MM.1S (cell line): ENCODE measurements around the gene IKZF4.
"Not testable (repeated sequence)": the region's sequence is repeated elsewhere in the genome, so short reads cannot be mapped to it uniquely, and the experiment has no call there.

Source experiments
- DNase-seq: peaks from one replicate; pipeline ENCODE4 v3.0.0-alpha.2; 2015
- H2AFZ ChIP-seq: fragments of 300-600 bp; sonication (generic); 2 replicates; pipeline ENCODE4 v1.6.0; 2016; ENCODE audit warnings: antibody characterized with exemption, low read length
- H3F3A ChIP-seq: fragments of 300-600 bp; sonication (generic); 2 replicates; pipeline ENCODE4 v1.6.1; 2016; ENCODE audit warnings: mild to moderate bottlenecking, antibody characterized with exemption, low read length, moderate library complexity, mixed read lengths; ENCODE audit not compliant: insufficient read depth
- H3K27ac ChIP-seq: fragments of 300-600 bp; sonication (generic); 2 replicates; pipeline ENCODE4 v1.5.1; 2016; ENCODE audit warnings: mild to moderate bottlenecking, low read length
- H3K27me3 ChIP-seq: fragments of 300-600 bp; sonication (generic); replicated peaks from 2 replicates; pipeline ENCODE4 v1.6.0; 2016; ENCODE audit warnings: low read length; ENCODE audit not compliant: insufficient read depth
- H3K36me3 ChIP-seq: fragments of 300-600 bp; sonication (generic); replicated peaks from 2 replicates; pipeline ENCODE4 v1.6.1; 2016; ENCODE audit warnings: mild to moderate bottlenecking, low read length, mixed read lengths; ENCODE audit not compliant: insufficient read depth
- H3K4me1 ChIP-seq: fragments of 300-600 bp; sonication (generic); 2 replicates; pipeline ENCODE4 v1.6.1; 2016; ENCODE audit warnings: low read length, mixed read lengths
- H3K4me2 ChIP-seq: fragments of 300-600 bp; sonication (generic); 2 replicates; pipeline ENCODE4 v1.6.0; 2016; ENCODE audit warnings: low read depth, low read length
- H3K4me3 ChIP-seq: fragments of 300-600 bp; sonication (generic); 2 replicates; pipeline ENCODE4 v1.5.1; 2016; ENCODE audit warnings: low read length, mixed read lengths
- H3K79me2 ChIP-seq: fragments of 300-600 bp; sonication (generic); 2 replicates; pipeline ENCODE4 v1.6.1; 2016; ENCODE audit warnings: mixed run types, low read length, mixed read lengths
- H3K9ac ChIP-seq: fragments of 300-600 bp; sonication (generic); 2 replicates; pipeline ENCODE4 v1.6.1; 2016; ENCODE audit warnings: low read length, mixed read lengths
- H3K9me2 ChIP-seq: fragments of 300-600 bp; sonication (generic); replicated peaks from 2 replicates; pipeline ENCODE4 v1.6.1; 2016; ENCODE audit warnings: mild to moderate bottlenecking, low read length, mixed read lengths; ENCODE audit not compliant: insufficient read depth
- H3K9me3 ChIP-seq: fragments of 300-600 bp; sonication (generic); replicated peaks from 2 replicates; pipeline ENCODE4 v1.6.1; 2016; ENCODE audit warnings: mild to moderate bottlenecking, low read length, mixed read lengths; ENCODE audit not compliant: insufficient read depth
- H4K20me1 ChIP-seq: fragments of 300-600 bp; sonication (generic); 2 replicates; pipeline ENCODE4 v1.6.1; 2016; ENCODE audit warnings: mild to moderate bottlenecking, low read length, moderate library complexity, mixed read lengths; ENCODE audit not compliant: insufficient read depth
- EZH2 ChIP-seq: fragments of 300-600 bp; sonication (generic); optimal IDR thresholded peaks from 2 replicates; pipeline ENCODE3; 2017; ENCODE audit warnings: low read depth, mild to moderate bottlenecking, antibody characterized with exemption, low read length, mixed read lengths
- EZH2phosphoT487 ChIP-seq: fragments of 300-600 bp; sonication (generic); IDR thresholded peaks from 2 replicates; pipeline ENCODE4 v1.6.1; 2018; ENCODE audit warnings: antibody characterized with exemption, low read length
- TF ChIP-seq, protein P1 (sequence below): fragments of 300-600 bp; sonication (generic); IDR thresholded peaks from 2 replicates; pipeline ENCODE4 v1.5.1; 2016; ENCODE audit warnings: antibody characterized with exemption, low read length, mixed read lengths

IKZF4 gene

DNA sequence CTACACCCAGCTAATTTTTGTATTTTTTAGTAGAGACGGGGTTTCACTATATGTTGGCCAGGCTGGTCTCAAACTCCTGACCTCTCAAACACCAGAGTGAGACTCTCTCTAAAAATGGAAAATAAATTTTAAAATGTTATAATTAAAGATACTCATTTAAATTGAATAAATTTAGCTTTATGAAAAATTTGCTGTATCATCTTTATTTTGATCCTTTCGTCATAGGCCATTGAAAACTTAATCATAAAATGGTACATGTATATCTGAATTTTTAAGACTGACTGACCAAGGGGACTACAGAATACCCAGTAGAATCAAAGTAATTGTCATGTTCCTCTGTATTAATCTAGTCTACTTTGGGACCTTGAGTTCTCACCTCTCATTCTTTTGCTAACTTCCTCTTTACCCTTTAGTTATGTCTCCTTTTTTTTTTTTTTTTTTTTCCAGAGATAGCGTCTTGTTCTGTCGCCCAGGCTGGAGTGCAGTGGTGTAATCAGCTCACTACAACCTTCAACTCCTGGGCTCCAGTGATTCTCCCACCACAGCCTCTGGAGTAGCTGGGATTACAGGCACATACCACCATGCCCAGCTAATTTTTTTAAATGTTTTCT is 37.5 kb upstream of the IKZF4 start:
- Histone ChIP-seq H3K27ac (no peak overlapping the region), H3K27me3 (no peaks in the 10 kb centered on the region), H3K4me3 (no peak overlapping the region)

GRCh38 chr12:55984861-55985260 is 36.0 kb upstream of the IKZF4 start:
- no peaks in the 10 kb centered on the region for H3K9me3 ChIP-seq
- H3K4me3 ChIP-seq: no peak overlapping the region
- no peaks in the 10 kb centered on the region; the same call in 1 of the 2 replicates for H3K36me3 ChIP-seq
- no peaks in the 10 kb centered on the region for H3K27me3 ChIP-seq
- H4K20me1 ChIP-seq: no peaks in the 10 kb centered on the region
- TF ChIP-seq EZH2phosphoT487 (no peak), EZH2 (no peak)
- TF ChIP-seq, protein P1, sequence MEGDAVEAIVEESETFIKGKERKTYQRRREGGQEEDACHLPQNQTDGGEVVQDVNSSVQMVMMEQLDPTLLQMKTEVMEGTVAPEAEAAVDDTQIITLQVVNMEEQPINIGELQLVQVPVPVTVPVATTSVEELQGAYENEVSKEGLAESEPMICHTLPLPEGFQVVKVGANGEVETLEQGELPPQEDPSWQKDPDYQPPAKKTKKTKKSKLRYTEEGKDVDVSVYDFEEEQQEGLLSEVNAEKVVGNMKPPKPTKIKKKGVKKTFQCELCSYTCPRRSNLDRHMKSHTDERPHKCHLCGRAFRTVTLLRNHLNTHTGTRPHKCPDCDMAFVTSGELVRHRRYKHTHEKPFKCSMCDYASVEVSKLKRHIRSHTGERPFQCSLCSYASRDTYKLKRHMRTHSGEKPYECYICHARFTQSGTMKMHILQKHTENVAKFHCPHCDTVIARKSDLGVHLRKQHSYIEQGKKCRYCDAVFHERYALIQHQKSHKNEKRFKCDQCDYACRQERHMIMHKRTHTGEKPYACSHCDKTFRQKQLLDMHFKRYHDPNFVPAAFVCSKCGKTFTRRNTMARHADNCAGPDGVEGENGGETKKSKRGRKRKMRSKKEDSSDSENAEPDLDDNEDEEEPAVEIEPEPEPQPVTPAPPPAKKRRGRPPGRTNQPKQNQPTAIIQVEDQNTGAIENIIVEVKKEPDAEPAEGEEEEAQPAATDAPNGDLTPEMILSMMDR: no peak
- no peaks in the 10 kb centered on the region for H3K79me2 ChIP-seq
- H3K27ac ChIP-seq: no peak overlapping the region
- H3K9me2 ChIP-seq: no peaks in the 10 kb centered on the region
- H3K4me2 ChIP-seq: no peak overlapping the region
- no peak for DNase-seq
- H3K9ac ChIP-seq: no peak overlapping the region
- H3F3A ChIP-seq: no peaks in the 10 kb centered on the region
- no peak overlapping the region for H2AFZ ChIP-seq
- no peaks in the 10 kb centered on the region for H3K4me1 ChIP-seq

More for the DNA sequence above, 37.5 kb upstream of the IKZF4 start:
- H3K9ac ChIP-seq: no peak overlapping the region
- TF ChIP-seq, protein P1: no peak
- TF ChIP-seq EZH2: no peak
- TF ChIP-seq EZH2phosphoT487: no peak
- H4K20me1 ChIP-seq: no peaks in the 10 kb centered on the region
- no peaks in the 10 kb centered on the region for H3K36me3 ChIP-seq
- H3F3A ChIP-seq: no peaks in the 10 kb centered on the region
- H3K9me3 ChIP-seq: no peaks in the 10 kb centered on the region
- no peaks in the 10 kb centered on the region for H3K9me2 ChIP-seq
- H3K4me1 ChIP-seq: no peaks in the 10 kb centered on the region
- H3K79me2 ChIP-seq: no peaks in the 10 kb centered on the region
- H3K4me2 ChIP-seq: no peak overlapping the region
- no peak overlapping the region for H2AFZ ChIP-seq
- no peak for DNase-seq

- no peaks in the 10 kb centered on the region for H3K27me3 ChIP-seq
- no peak for DNase-seq
- no peak overlapping the region for H3K4me3 ChIP-seq
- no peak overlapping the region for H3K4me2 ChIP-seq
- H3K4me1 ChIP-seq: no peaks in the 10 kb centered on the region
- no peak overlapping the region for H2AFZ ChIP-seq
- H3F3A ChIP-seq: no peaks in the 10 kb centered on the region
- no peak overlapping the region for H3K9ac ChIP-seq
- H3K9me3 ChIP-seq: no peaks in the 10 kb centered on the region
- H4K20me1 ChIP-seq: no peaks in the 10 kb centered on the region
- no peaks in the 10 kb centered on the region; the same call in 1 of the 2 replicates for H3K36me3 ChIP-seq
- TF ChIP-seq, protein P1: no peak
- TF ChIP-seq EZH2phosphoT487: no peak
- no peak for TF ChIP-seq EZH2
- no peaks in the 10 kb centered on the region for H3K9me2 ChIP-seq
- H3K79me2 ChIP-seq: no peaks in the 10 kb centered on the region
- H3K27ac ChIP-seq: no peak overlapping the region
Measured at GRCh38 chr12:55985341-55985740, 35.5 kb upstream of the IKZF4 start.

GRCh38 chr12:55985976-55986375 is 34.9 kb upstream of the IKZF4 start:
- not testable (repeated sequence) for H3K9me3 ChIP-seq, H3K27me3 ChIP-seq, H3K36me3 ChIP-seq, H3K79me2 ChIP-seq, H3K4me1 ChIP-seq, H3K4me3 ChIP-seq, DNase-seq, H3K9ac ChIP-seq, H3F3A ChIP-seq, H3K4me2 ChIP-seq, H3K9me2 ChIP-seq, H2AFZ ChIP-seq, H3K27ac ChIP-seq, H4K20me1 ChIP-seq
